ENCODE measurements around the gene SDHA.

DNA sequence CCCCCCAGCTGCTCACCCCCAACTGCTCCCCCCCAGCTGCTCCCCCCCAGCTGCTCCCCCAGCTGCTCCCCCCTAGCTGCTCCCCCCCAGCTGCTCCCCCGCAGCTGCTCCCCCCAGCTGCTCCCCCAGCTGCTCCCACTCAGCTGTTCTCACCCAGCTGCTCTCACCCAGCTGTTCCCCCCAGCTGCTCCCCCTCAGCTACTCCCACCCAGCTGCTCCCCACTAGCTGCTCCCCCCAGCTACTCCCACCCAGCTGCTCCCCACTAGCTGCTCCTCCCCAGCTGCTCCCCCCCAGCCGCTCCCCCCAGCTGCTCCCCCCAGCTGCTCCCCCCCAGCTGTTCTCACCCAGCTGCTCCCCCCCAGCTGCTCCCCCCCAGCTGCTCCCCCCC, 80.6 kb downstream of the SDHA start:
- TF ChIP-seq EP300 (IDR thresholded peaks at IDR 0.05) (no peak), HOXA7 (CRISPR knock-in tag; IDR thresholded peaks at IDR 0.05) (no peak), POLR2AphosphoS2 (conservative IDR thresholded peaks at IDR 0.05; ENCODE audit: low read length) (no peak)
- TF ChIP-seq, protein P1, sequence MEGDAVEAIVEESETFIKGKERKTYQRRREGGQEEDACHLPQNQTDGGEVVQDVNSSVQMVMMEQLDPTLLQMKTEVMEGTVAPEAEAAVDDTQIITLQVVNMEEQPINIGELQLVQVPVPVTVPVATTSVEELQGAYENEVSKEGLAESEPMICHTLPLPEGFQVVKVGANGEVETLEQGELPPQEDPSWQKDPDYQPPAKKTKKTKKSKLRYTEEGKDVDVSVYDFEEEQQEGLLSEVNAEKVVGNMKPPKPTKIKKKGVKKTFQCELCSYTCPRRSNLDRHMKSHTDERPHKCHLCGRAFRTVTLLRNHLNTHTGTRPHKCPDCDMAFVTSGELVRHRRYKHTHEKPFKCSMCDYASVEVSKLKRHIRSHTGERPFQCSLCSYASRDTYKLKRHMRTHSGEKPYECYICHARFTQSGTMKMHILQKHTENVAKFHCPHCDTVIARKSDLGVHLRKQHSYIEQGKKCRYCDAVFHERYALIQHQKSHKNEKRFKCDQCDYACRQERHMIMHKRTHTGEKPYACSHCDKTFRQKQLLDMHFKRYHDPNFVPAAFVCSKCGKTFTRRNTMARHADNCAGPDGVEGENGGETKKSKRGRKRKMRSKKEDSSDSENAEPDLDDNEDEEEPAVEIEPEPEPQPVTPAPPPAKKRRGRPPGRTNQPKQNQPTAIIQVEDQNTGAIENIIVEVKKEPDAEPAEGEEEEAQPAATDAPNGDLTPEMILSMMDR (IDR thresholded peaks at IDR 0.05) = no peak
